ENCODE data around the gene PPP1R1A.

PPP1R1A gene

DNA sequence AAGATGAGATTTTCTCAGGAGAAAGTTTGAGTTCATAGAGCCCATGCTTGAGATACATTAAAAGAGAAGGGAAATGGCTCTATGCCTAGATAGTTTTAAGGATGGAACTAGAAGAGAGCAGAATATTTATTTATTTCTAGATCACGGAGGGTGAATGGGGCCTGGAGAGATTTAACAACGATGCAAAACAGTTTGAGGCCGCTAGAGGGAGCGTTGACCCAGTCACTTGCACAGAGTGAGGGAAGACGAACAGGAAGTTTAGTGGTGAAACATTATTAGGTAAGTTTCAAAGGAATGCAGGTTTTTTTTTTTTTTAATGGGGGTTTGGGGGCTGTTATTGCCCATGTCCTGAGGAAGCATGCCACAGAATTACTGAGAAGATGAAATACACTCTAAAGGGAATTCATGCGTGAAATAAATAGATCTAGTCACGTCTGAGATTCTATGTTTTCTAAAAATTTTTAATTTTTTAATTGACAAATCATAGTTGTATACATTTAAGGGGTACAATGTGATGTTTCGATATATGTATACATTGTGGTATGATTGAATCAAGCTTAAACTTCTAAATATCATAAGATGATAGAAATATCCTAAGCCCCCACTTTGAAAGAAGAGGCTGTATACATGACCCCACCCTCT, 14.8 kb upstream of the PPP1R1A start:
- DNase-seq, result peak in 1 of 2 donors; percentile 66

DNA sequence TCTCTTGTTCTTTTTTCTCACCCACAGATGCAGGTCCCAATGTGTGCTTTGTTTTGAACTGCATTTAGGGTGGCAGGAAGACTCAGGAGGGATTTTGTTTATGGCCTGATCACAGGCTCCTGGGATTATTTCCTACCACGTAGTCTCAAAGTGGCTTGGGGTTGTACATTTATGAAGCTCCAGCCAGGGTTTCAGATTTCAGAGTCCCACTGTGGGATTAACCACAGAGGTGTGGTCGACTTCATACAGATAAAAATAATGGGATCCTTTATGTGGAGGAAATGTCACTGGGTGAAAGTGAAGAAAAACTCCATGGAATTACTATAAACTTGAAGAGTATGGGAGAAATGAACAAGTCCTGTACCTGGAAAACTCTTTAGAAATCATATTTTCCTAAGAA, 14.2 kb upstream of the PPP1R1A start:
- DNase-seq, result no peak

DNA sequence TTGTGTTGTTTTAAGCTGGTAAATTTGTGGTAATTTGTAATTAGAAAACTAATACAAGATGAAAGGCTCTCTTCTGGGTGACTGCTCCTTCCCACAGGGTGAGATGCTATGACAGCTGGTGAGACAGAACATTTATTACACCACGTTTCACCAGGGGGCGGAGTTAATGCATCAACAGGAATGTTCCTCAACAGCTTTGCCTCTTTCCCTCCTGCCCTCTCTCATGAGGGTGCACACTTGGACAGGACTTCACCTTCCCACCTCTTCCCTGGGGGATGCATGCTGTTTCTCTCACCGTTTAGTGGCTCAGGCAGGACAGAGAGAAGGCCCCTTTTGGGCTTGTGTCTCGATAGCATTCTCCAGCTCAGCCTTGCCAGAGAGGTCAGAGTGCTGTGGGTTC, 13.4 kb upstream of the PPP1R1A start:
- no peak for DNase-seq

DNA sequence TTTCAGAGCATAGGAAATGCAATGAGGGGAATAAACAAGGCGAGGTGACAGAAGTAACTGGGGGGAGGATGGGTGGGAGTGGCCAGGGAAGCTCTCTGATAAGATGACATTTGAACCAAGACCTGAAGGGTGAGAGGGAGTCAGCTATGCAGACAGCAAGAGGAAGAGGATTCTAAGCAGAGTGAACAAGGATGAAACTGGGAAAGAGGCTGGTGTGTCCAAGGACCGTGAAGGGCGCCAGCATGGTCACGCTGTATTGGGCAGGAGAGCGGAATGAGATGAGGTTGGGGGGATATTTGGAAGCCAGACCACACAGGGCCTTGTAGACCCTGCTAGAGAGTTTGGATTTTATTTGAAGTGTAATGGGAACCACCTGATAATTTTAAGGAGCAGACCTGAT, 10.5 kb upstream of the PPP1R1A start:
- DNase-seq, result no peak

DNA sequence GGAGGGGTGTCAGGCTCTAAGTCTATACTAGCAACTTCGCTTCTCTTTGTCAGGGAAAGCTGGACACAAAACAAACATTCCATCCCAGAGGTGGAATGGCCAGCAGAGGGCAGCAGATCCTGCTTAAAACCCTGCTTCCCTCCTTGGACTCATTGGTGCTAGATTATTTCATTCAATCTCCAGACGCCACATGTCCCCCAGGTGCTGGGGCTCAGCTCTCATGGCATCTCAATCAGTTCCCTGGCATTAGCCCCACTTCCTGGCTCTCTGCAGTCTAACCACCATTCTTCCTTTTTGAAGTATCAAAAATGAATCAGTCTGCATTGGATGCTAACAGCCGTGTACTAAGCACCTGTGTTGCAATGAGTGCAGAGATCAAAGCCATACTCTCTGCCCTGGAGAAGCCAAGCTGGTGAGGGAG, 8.1 kb upstream of the PPP1R1A start:
- peak in 1 of 2 donors; percentile 23 for DNase-seq

DNA sequence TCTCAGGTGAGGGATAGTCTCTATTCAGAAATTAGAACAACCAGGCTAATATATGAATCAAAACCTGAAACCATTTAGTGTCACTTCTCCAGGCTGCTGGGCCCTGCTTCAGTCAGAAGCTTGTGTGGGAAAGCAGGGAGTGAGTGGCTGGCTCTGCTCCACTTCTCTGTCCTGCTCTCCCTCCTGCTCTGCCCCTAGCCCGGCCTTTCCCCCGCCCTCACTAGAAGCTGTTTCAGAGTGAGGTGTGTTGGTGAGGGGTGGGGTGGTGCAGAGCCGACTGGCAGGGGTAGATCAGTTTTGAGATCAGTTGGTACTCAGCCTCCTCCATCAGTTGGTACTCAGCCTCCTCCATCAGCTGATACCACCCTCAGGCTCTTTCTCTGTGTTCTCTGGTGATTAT, 7.0 kb upstream of the PPP1R1A start:
- no peak for DNase-seq

DNA sequence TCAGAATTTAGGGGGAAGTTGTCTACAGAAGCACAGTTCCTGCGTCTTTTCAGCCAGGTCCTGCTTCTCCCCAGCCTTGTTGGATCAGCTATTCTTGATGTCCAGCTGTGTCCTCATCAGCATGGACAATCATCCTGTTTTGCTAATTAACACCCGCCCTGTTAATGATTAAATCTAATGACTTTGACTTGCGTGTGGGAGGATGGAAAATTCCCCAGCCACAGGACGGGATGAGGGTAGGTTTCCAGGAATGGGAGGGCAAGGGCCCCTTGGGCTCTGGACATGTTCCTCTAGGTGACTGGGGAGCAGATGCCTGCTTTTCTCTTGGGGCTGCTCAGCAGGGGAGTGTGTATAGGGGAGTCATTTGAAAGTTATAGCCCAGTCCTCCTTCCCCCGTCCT, 5.3 kb upstream of the PPP1R1A start:
- no peak for DNase-seq

DNA sequence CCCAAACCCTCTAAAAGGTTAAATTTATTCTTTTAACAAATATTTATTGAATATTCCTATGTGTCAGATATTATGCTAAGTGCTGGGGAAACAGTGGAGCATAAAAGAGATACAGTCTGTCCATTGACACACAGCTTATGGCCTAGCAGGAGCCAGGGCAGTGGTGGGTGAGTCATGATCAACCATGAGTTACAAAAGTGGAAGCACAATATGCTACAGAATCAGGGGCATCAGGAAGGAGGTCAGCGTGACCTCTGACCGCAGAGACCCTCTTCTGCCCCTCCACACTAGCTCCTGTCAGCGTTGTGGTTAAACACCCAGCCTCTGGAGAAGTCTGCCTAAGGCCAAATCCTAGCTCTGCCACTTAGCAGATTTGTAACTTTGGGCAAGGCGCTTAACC, 4.7 kb upstream of the PPP1R1A start:
- no peak for DNase-seq

DNA sequence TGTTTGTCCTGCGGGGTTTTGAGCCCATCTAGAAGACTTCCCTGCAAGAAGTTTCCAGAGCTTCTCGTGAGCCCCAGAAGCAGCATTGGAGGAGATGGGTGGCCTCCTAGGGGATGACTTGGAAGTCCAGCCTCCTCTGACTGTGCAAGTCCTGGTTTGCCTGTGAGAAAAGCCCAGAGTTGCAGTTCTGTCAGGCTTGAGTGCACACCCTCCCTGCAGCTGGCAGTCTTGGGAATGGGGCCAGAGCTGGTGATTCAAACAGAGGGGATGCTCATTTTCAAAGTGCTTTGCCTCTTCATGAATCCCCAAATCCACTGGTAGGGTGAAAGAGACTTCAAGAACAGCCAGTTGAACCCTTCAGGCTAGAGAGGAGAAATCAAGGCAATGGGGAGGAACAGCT, 3.9 kb upstream of the PPP1R1A start:
- DNase-seq, result no peak

DNA sequence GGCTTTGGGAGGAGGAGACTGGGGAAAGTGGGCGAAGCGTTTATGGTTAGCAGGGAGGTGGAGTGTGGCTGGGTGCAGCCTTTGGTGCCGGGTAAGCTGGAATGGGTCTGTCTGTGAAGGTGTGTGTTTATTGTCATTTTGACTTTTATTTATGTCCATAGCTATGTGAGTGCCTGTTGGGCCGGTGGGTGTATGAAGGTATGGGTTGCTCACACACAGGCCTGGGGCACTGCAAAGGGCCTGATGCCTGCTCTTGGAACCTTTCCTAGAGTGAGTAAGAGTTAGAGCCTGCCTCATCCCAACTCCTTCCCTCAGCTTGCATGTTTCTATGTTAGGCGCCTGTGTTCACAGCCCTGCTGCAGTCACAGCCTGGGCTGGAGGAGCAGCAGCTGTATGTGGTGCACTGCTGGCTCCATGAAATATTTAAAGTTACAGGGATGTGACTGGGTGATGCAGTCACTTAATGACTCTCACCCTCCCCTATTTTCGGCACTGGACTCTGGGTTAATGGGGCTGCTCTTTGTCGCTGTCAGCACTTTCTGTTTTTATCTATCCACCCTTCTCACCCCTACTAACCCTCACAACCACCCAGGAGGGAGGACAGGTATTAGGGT, 2.6 kb upstream of the PPP1R1A start:
- DNase-seq, result no peak

DNA sequence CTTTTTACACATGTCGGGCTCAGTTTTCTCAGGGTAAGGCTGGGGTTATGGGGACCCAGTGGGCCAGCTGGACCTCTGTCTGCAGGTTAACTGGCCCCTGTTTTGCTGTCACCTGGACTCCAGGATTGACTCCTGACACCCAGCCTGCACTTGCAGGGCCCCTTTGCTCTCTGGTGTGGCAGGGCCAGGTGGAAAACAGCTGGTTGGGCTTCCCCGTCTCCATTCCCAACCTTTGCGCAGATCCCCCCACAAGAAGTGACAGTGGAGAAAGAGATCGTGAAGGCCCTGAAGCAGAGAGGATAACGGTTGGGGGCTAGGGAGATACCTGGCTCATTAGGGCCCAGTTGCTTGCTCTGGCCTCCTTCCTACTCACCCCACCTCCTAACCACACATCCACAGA, 1.5 kb upstream of the PPP1R1A start:
- DNase-seq, result no peak

DNA sequence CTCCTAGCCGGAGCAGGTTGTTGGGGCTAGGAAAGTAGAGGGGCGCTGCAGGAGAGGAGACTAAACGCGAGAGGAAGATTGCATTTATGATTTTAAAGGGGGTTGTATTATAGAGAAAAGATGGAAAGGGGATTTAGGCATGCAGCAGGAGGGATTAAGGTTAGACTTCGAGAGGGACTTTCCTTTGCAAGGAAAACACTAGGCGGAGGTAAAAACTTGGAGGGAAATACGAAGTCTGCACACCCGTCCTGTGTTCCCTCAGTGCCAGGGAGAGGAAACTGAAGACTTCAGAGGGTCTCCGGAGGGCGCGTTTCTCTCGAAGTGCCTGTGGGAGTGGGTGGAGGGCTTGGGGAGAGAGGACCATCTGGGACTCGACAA, 420 bp upstream of the PPP1R1A start:
- DNase-seq, result no peak

DNA sequence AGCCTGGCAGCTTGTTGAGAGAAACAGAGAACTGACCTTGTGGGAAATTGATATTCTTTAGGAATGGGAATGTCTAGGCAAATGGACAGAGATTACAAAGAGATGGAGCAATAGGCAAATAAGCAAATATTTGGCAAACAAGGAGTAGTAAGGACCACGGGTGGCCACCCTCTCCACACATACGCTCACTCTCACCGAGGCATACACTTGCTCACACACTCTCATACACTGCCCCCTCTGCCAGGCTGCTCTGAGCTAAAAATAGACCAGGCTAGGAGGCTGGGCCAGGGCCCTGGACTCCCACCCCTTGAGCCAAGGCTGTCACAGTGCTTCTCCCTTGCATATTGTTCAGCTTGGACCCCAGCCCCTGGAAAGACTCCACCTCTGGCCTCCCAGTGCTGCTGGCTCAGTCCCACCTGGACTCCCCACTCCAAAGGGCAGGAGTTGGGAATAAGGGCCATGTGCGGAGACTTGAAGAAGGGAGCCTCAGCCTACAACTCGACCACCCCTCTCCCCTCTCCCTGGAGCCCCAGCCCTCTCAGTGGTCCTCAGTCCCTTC, 1.1 kb downstream of the PPP1R1A start:
- DNase-seq, result no peak

DNA sequence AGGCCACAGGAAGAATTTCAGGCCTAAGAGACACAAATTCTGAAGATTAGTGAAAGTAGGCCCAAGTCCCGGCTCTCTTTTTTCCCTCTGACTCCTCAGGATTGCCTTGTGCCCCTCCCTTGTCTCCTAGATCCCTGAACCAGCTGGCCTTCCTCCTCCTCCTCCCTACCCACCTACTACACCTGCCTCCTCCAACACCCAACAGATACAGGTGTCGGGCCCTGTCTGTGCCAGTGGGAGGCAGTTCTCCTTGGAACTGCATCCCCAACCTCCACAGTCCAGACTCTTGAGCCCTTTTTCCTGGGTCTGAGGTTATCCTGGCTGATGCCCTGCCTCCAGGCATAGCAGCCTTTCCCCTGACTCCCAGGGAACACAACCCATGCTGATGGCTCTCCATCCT, 1.8 kb downstream of the PPP1R1A start:
- no peak for DNase-seq

DNA sequence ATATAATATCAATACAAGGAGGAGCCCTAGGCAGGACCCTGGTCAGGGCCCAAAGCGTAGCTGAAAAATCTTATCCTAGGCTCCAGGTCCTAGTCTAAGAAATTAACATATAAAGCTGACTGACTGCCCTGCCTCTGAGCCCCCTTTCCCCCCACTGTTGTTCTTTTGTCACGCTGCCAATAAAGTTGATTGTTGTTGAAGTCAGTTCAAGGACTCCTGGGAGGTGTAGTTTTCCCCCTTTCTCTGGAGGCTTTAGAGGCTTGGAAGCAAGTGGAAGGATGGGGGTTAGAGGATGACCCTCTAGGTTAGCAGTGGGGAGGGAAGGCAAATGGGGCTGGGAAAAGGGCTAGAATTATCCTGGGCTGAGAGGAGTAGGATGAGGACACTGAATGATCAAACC, 3.2 kb downstream of the PPP1R1A start:
- DNase-seq, result no peak

DNA sequence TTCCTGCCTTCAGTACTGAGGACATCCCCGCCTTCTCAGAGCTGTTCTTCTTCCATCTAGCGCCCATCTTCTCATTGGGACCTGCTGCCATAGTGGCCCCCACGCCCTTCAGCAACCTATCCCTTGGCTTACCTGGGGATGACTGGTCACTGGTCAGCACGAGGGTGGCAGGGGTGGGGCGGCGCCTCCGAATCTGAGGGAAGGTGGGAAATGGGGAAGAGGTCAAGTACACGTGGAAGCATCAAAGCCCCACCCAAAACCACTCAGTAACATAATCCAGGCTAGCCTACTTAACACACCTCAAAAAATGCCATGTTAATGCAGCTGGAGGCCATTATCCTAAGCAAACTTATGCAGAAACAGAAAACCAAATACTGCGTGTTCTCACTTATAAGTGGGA, 4.3 kb downstream of the PPP1R1A start:
- no peak for DNase-seq

DNA sequence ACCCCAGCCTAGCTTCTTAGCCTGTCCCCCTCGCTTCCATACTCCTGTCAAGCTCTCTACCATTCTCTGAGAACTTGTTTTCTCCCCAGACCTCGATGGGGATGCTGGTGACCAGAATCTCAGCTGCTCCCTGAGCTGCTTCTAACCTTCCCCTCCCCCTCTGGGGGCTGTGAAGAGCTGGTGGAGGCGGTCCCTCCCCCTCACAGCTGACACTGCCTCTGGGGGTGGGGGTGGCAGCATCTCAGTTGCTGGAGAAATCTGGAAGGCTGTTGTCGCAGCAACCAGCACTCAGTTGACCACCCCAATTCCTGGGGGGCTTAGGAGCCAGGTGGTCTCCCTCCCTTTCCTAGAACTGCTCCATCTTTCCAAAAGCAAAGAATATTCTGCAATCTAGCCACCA, 4.7 kb downstream of the PPP1R1A start:
- DNase-seq, result no peak

DNA sequence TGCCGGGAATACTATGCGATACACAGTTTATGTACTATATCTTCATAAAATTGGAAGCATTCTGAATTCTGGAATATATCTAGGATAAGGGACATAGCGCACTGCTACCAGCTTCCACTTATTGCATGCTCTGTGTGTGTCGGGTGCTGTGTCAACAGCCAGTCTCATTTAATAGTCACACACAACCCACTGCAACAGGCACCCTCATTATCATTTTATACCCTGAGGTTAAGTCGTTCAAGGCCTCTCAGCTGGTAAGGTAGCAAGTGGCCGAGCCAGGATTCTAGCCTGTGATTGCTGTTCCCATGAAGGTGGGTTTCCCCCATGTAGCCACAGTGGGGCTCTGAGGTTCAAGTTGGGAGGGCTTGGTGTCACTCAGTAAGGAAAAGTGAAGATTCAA, 7.0 kb downstream of the PPP1R1A start:
- DNase-seq, result no peak

DNA sequence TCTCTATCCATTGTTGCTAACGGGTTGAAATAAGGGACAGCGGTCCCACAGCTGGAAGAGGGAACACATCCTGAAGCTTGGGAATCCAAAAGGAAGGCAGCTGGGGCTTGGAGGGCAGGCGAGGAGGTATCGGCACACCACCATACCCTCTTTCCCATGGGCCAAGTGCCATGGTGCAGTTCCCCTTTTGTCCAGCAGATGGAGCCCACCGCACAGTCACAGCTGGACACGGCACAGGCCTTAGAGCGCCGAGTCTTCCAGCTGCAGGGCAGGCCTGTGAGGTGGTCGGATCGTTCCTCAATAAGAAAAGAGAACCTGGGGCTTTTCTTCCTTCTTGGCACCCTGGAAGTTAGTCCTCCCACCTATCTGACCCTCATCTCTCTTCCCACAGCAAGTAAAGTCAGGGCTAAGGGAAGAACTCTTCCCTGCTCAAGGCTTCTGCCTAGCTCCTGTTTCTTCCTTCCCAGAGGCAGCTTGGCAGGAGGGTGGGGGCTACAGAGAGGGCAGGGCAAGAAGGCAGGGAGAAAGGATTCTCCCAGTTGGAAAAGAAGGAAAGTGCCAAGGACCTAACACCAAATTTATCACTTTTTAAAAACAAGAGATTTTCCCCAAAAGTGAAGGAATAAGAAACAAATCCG, 8.6 kb downstream of the PPP1R1A start:
- peak; percentile 43 to 63 for DNase-seq

DNA sequence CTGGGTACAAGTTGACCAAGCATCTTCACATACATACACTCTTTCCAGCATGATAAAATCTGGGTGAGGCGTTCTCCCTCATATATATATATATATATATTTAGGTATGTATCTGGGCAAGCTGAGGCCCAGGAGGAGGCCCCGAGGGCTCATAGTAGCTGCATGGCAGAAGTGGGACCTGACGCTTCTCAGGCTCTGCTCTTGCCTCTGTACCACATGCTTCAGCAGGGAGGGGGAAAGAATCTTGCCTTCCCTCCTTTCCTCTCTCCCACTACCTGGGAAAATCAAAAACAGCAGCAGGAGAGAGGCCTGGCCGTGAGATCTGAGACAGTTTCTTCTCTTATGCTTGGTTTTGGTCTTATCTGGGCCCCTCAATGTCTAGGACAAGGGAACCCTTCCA, 9.2 kb downstream of the PPP1R1A start:
- no peak for DNase-seq

DNA sequence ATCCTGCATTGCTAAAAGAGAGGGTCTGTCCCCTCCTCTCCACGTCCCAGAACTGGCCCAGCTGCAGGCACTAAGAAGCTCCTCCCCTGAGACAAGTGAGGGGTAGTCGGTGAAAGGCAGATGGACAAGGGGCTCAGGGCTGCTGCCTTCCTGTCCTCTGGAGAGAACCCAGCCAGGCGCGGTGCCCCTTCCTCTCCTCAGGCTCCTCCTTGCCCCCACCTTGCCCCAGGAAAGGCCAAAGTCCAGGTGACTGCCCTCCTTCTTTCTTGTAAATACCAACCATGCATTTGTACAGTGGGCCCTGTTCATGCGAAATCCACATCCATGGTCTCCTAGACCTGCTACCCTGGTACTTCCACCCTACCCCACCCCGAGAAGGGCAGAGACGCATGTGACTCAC, 9.7 kb downstream of the PPP1R1A start:
- no peak for DNase-seq

DNA sequence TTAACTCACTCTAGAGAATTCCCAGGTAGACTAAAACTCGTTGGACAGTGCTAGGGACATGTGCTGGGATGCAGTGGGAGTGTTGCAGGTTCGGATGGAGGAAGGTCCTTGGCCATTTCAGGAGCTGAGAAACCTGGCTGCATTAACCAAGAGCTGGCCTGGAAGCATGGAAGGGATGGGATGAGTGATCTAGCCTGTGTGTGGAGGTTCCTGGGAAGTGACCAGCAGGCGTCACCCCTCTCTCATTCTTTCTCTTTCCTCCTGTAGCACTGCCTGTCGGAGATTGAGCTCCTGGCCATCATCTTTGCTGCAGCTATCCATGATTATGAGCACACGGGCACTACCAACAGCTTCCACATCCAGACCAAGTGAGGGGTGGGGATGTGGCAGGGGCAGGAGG, 15.6 kb downstream of the PPP1R1A start:
- DNase-seq, result no peak

DNA sequence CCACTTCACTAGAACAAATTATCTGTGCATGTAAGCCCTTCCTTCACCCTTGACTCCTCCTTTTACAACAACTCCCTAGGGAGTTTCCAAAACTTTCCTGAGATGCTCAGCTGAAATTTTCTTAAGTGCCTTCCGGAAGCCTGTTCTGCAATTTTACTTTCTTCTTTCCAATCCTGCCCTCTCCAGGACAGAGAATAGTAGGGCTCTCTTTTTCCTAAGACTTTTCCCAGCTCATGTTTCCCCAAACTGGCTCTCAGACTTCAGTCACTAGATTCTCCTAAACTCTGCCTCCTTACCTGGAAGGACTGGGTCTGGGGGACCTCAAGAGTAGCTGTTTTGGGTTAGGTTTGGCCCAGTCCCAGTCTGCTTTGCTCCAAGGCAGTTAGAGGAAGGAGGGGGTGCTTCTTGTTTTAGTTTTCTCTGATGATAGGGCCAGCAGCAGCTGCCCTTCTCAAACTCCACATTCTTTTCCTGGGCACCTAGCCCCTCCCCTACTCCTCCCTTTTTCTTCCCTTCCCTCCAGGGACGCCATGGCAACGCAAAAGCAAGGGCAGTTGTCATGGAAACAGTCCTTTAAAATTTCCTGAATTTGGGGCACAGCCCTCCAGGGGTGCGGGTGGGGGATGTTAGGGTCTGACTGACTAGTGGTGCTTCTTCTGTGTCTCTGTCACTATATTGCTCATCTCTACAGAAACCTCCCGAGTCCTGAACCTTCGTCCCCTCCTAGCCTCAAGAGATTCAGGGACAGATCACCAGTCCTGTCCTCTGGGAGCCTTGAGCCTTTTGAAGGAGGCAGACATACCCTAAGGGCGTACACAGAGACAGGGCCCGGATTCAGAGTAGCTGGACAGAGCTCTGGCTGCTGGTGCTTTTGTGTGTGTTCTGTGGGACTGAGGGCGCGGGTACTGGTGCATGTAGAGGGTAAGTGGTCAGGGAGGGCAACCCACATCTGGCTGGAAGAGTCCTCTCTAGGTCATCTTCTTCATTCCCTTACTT, 17.0 kb downstream of the PPP1R1A start:
- no peak for DNase-seq
